ENCODE measurements around the gene CELSR1. TPM values are rescaled to one million over a fixed set of nuclear protein-coding genes. Genes with fewer than 3 reads are reported as not detected.

CELSR1 gene
- total RNA-seq, 1 experiment from 2014 or later, result 22.6 TPM

DNA sequence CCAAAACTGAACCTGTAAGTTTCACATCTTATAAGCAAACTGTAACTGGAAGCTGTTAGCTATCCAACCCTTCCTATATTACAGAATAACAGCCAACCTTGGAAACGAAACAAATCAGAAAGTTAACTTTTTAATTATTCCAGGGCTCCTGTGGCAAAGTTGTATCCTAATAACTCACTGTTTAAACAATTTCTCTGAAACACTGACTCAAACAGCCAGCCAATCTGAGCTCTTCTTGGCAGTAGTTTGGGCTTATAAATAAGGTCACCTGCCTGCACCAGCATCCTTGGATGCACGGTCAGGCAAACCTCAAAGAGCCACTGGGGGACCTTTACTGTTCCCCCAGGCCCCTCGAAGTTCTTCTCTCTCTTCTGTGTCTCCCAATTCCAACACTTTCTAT is 5.0 kb downstream of the CELSR1 start:
- Histone ChIP-seq H3K79me1 (ENCODE audit: insufficient read depth, low read depth, low read length, poor library complexity, severe bottlenecking) (no peaks in the 10 kb centered on the region), H3K23ac (ENCODE audit: insufficient read length, low read depth, low read length) (no peak overlapping the region), H2BK20ac (ENCODE audit: low read depth, low read length, poor library complexity, severe bottlenecking) (no peak overlapping the region), H3K4me2 (ENCODE audit: insufficient read depth, insufficient read length, low read length) (no peak overlapping the region), H3K14ac (ENCODE audit: insufficient read depth, low read length) (no peak overlapping the region), H2BK12ac (ENCODE audit: insufficient read length, low read depth, low read length) (no peak overlapping the region), H3K9me3 (ENCODE audit: control insufficient read depth, low read depth, low read length) (no peaks in the 10 kb centered on the region), H3K23me2 (ENCODE audit: insufficient read length, low read depth, low read length, poor library complexity, severe bottlenecking) (peaks cover 4% of the 10 kb centered on the region), H4K5ac (ENCODE audit: insufficient read length, low read depth, low read length) (no peak overlapping the region), H2BK15ac (ENCODE audit: low read depth, low read length) (no peak overlapping the region), H2AK5ac (ENCODE audit: insufficient read length, low read length) (no peak overlapping the region), H3K27me3 (ENCODE audit: insufficient read depth, low read length) (peaks cover 5% of the 10 kb centered on the region; the same call in 1 of the 2 replicates), H2BK5ac (ENCODE audit: insufficient read length, low read length) (no peak overlapping the region), H2AFZ (ENCODE audit: low read length) (no peak overlapping the region), H4K8ac (replicated peaks; ENCODE audit: insufficient read length, low read depth, low read length) (no peak overlapping the region), H3K9ac (ENCODE audit: extremely low read depth, insufficient read length, low read length) (no peak overlapping the region), H3T11ph (ENCODE audit: low read length) (no peak overlapping the region), H3K56ac (ENCODE audit: insufficient read length, low read depth, low read length) (no peak overlapping the region), H3K4ac (ENCODE audit: low read depth, low read length) (no peak overlapping the region), H4K91ac (ENCODE audit: insufficient read length, low read depth, low read length) (no peak overlapping the region), H2BK120ac (ENCODE audit: low read depth, low read length, poor library complexity, severe bottlenecking) (no peak overlapping the region), H3K27ac (ENCODE audit: insufficient read length, low read depth, low read length) (no peak overlapping the region), H3K79me2 (ENCODE audit: insufficient read depth, low read length) (no peaks in the 10 kb centered on the region), H3K18ac (ENCODE audit: insufficient read length, low read depth, low read length) (no peak overlapping the region), H3K4me1 (ENCODE audit: insufficient read depth, low read length) (peaks cover 2% of the 10 kb centered on the region; the same call in 1 of the 2 replicates), H4K20me1 (ENCODE audit: control insufficient read depth, insufficient read depth, insufficient read length) (no peaks in the 10 kb centered on the region)
- peaks cover 25% of the 10 kb centered on the region for H3K27me3 Mint-ChIP-seq (ENCODE audit: low read depth)
- H3K9me3 Mint-ChIP-seq, result peaks cover 0 to 20% of the 10 kb centered on the region in 2 experiments; a peak in 2 of 5 replicates
- peak overlapping the region in 1 of 3 experiments; percentile 60; a peak in 2 of 7 replicates for H3K27ac Mint-ChIP-seq
- peaks cover 24 to 45% (median 40%) of the 10 kb centered on the region in 3 experiments for H3K36me3 Mint-ChIP-seq (ENCODE audit: insufficient read depth in 1 of 3, low read depth in 3 of 3)
- DNase-seq, result no peak
- peak overlapping the region in 1 of 2 experiments; percentile 24; a peak in 1 of 5 replicates for H3K4me3 Mint-ChIP-seq
- WGBS (ENCODE audit: extremely low coverage, insufficient read length, low lambda C conversion rate), result no CpG with 5 or more reads among the region's 3 CpGs
- TF ChIP-seq, protein P1, sequence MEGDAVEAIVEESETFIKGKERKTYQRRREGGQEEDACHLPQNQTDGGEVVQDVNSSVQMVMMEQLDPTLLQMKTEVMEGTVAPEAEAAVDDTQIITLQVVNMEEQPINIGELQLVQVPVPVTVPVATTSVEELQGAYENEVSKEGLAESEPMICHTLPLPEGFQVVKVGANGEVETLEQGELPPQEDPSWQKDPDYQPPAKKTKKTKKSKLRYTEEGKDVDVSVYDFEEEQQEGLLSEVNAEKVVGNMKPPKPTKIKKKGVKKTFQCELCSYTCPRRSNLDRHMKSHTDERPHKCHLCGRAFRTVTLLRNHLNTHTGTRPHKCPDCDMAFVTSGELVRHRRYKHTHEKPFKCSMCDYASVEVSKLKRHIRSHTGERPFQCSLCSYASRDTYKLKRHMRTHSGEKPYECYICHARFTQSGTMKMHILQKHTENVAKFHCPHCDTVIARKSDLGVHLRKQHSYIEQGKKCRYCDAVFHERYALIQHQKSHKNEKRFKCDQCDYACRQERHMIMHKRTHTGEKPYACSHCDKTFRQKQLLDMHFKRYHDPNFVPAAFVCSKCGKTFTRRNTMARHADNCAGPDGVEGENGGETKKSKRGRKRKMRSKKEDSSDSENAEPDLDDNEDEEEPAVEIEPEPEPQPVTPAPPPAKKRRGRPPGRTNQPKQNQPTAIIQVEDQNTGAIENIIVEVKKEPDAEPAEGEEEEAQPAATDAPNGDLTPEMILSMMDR (conservative IDR thresholded peaks at IDR 0.05), result no peak
- peaks cover 20 to 32% of the 10 kb centered on the region in 2 experiments for H3K4me1 Mint-ChIP-seq

All from H9 (cell line).